HCT116 (cell line): ENCODE measurements around the gene APOE. TPM values are rescaled to one million over a fixed set of nuclear protein-coding genes. Genes with fewer than 3 reads are reported as not detected.

Source experiments
- ATAC-seq: fragments of 200-7000 bp; cut with Tn5 transposase; 2 replicates; pipeline ENCODE4 v1.9.1; 2020; ENCODE audit warnings: mild to moderate bottlenecking, moderate library complexity
- BruUV-seq: library from RNA; stranded (reverse); fragments of 400-500 nt; replicated peaks from 2 replicates; lab custom pipeline; 2021; lab: Mats Ljungman, UMichigan
- CTCF ChIA-PET: fragments of 300-600 bp; sonication (Branson Sonifier 250); formaldehyde crosslinking; loops from one replicate; lab custom pipeline; 2021; ENCODE audit warnings: antibody characterized with exemption; lab: Charles Lee
- POLR2A ChIA-PET: fragments of 300-600, 350-600 bp; sonication (Branson Sonifier 250); formaldehyde crosslinking; loops from one replicate; lab custom pipeline; 2021; ENCODE audit warnings: antibody characterized with exemption; lab: Charles Lee
- RAD21 ChIA-PET, 2 experiments: fragments of 300-600 bp; sonication (Branson Sonifier 250); formaldehyde crosslinking; loops; one replicate each; lab custom pipeline; 2023; ENCODE audit warnings: low total read pairs in 2 of 2; ENCODE audit not compliant: uncharacterized antibody in 2 of 2, unreplicated experiment in 2 of 2, low non-redundant PET in 1 of 2; lab: Charles Lee
- DNase-seq: peaks from one replicate; pipeline ENCODE4 v3.0.0-alpha.2; 2010; ENCODE audit warnings: low read depth, low spot score
- H2AFZ ChIP-seq: fragments of 200-600 bp; shearing (Covaris generic), sonication (generic); 2 replicates; pipeline ENCODE4 v1.6.1; 2017; ENCODE audit warnings: low read depth, mixed run types, mixed read lengths, antibody characterized with exemption, low read length; ENCODE audit not compliant: poor library complexity, severe bottlenecking
- H3K27ac ChIP-seq: 2 replicates; pipeline ENCODE4 v1.5.1; 2012; ENCODE audit warnings: low read depth, low read length
- H3K27me3 ChIP-seq: fragments of 200-600 bp; sonication (generic); 2 replicates; pipeline ENCODE4 v1.6.1; 2016; ENCODE audit warnings: mixed run types, low read length, mixed read lengths; ENCODE audit not compliant: insufficient read depth
- H3K36me3 ChIP-seq, 2 experiments: fragments of 200-500 bp in 1 of 2; fragments of 200-600 bp in 1 of 2; sonication (Bioruptor generic) in 1 of 2; sonication (generic) in 1 of 2; 2 replicates each; pipeline versions ENCODE4 v1.5.1 to v1.6.1; 2014 to 2016; ENCODE audit warnings: low read length in 2 of 2, inconsistent platforms in 1 of 2, mixed read lengths in 1 of 2, mixed run types in 1 of 2; ENCODE audit not compliant: insufficient read depth in 2 of 2, control insufficient read depth in 1 of 2
- H3K4me1 ChIP-seq, 2 experiments: fragments of 200-600 bp in 1 of 2; sonication (generic) in 1 of 2; 2 replicates each; pipeline versions ENCODE4 v1.5.1 to v1.6.1; 2012 to 2017; ENCODE audit warnings: low read length in 2 of 2, inconsistent platforms in 1 of 2, mild to moderate bottlenecking in 1 of 2, mixed read lengths in 1 of 2, mixed run types in 1 of 2, moderate library complexity in 1 of 2; ENCODE audit not compliant: insufficient read depth in 2 of 2, control insufficient read depth in 1 of 2
- H3K4me2 ChIP-seq: fragments of 200-600 bp; sonication (generic); 2 replicates; pipeline ENCODE4 v1.6.1; 2017; ENCODE audit warnings: mixed run types, low read length, mixed read lengths
- H3K4me3 ChIP-seq, 2 experiments: fragments of 200-600 bp in 1 of 2; sonication (generic) in 1 of 2; replicated peaks in 1 of 2; 2 replicates each; pipeline ENCODE4 v1.5.1; 2011 to 2016; ENCODE audit warnings: low read length in 2 of 2, control low read depth in 1 of 2, low read depth in 1 of 2, mild to moderate bottlenecking in 1 of 2, mixed read lengths in 1 of 2, mixed run types in 1 of 2
- H3K79me2 ChIP-seq: fragments of 200-600 bp; sonication (generic); 2 replicates; pipeline ENCODE4 v1.6.1; 2017; ENCODE audit warnings: mild to moderate bottlenecking, mixed run types, low read length, moderate library complexity, mixed read lengths; ENCODE audit not compliant: insufficient read depth
- H3K9ac ChIP-seq: fragments of 200-600 bp; sonication (generic); 2 replicates; pipeline ENCODE4 v1.6.1; 2016; ENCODE audit warnings: low read length, mixed read lengths
- H3K9me2 ChIP-seq: fragments of 200-600 bp; sonication (generic), shearing (Covaris generic); 2 replicates; pipeline ENCODE4 v1.6.1; 2017; ENCODE audit warnings: mixed run types, mild to moderate bottlenecking, moderate library complexity; ENCODE audit not compliant: insufficient read depth
- H3K9me3 ChIP-seq, 2 experiments: fragments of 200-500 bp in 1 of 2; fragments of 200-600 bp in 1 of 2; sonication (Bioruptor generic) in 1 of 2; sonication (generic) in 1 of 2; 2 replicates each; pipeline ENCODE4 v1.6.1; 2014 to 2017; ENCODE audit warnings: low read length in 2 of 2, mixed read lengths in 2 of 2, inconsistent platforms in 1 of 2, low read depth in 1 of 2, mild to moderate bottlenecking in 1 of 2, mixed run types in 1 of 2, moderate library complexity in 1 of 2; ENCODE audit not compliant: control insufficient read depth in 1 of 2, insufficient read depth in 1 of 2
- H4K20me1 ChIP-seq: fragments of 200-600 bp; sonication (generic), shearing (Covaris generic); 2 replicates; pipeline ENCODE4 v1.6.1; 2017; ENCODE audit warnings: mixed run types, mild to moderate bottlenecking, moderate library complexity; ENCODE audit not compliant: insufficient read depth
- CBX3 ChIP-seq: IDR thresholded peaks from 2 replicates; pipeline ENCODE4 v1.6.1; 2012; ENCODE audit warnings: low read depth
- CEBPB ChIP-seq: IDR thresholded peaks from 2 replicates; pipeline ENCODE4 v1.6.1; 2012; ENCODE audit warnings: low read depth
- EGR1 ChIP-seq: IDR thresholded peaks from 2 replicates; pipeline ENCODE4 v1.6.1; 2012; ENCODE audit warnings: low read depth
- EZH2 ChIP-seq: fragments of 200-600 bp; sonication (generic); IDR thresholded peaks from 2 replicates; pipeline ENCODE4 v1.6.1; 2017; ENCODE audit warnings: antibody characterized with exemption, mixed run types
- EZH2phosphoT487 ChIP-seq: fragments of 200-600 bp; IDR thresholded peaks from 2 replicates; pipeline ENCODE4 v1.6.1; 2018; ENCODE audit warnings: antibody characterized with exemption, borderline replicate concordance
- POLR2A ChIP-seq: IDR thresholded peaks from 2 replicates; pipeline ENCODE4 v1.7.0; 2011; ENCODE audit warnings: borderline replicate concordance; ENCODE audit not compliant: insufficient read depth, insufficient read length; ENCODE audit errors: extremely low read depth
- POLR2AphosphoS5 ChIP-seq: IDR thresholded peaks from 2 replicates; pipeline ENCODE4 v1.6.1; 2011; ENCODE audit warnings: mild to moderate bottlenecking, low read depth, low read length, moderate library complexity
- RAD21 ChIP-seq: IDR thresholded peaks from 2 replicates; pipeline ENCODE4 v1.6.1; 2012; ENCODE audit warnings: low read depth, mild to moderate bottlenecking
- REST ChIP-seq: IDR thresholded peaks from 2 replicates; pipeline ENCODE4 v1.6.1; 2012; ENCODE audit warnings: low read depth
- SRF ChIP-seq: IDR thresholded peaks from 2 replicates; pipeline ENCODE4 v1.6.1; 2012; ENCODE audit warnings: low read depth
- YY1 ChIP-seq: IDR thresholded peaks from 2 replicates; pipeline ENCODE4 v1.6.1; 2011; ENCODE audit warnings: low read length, low read depth, moderate library complexity, mild to moderate bottlenecking; ENCODE audit not compliant: insufficient replicate concordance; ENCODE audit errors: extremely low read depth
- intact Hi-C: fragments of 100-400 bp; cut with micrococcal nuclease; formaldehyde crosslinking; loops from 2 replicates; pipeline ENCODE4 v1.10.0; 2022
- total RNA-seq: library from RNA; stranded (reverse); gene quantifications from one replicate; pipeline ENCODE4 v1.2.1, GENCODE V29; 2021; ENCODE audit not compliant: unreplicated experiment
- TF ChIP-seq, protein P1 (sequence below): IDR thresholded peaks from 2 replicates; pipeline ENCODE4 v1.6.1; 2011; ENCODE audit warnings: mild to moderate bottlenecking, low read length, moderate library complexity; ENCODE audit not compliant: insufficient replicate concordance; ENCODE audit errors: extremely low read depth
- TF ChIP-seq, protein P2 (sequence below), 3 experiments: fragments of 200-600 bp in 1 of 3; sonication (generic) in 1 of 3; IDR thresholded peaks in 2 of 3; conservative IDR thresholded peaks in 1 of 3; 2 replicates each; pipeline ENCODE4 v1.5.1; 2012 to 2017; ENCODE audit warnings: low read depth in 2 of 3, low read length in 2 of 3, antibody characterized with exemption in 1 of 3, borderline replicate concordance in 1 of 3, control low read depth in 1 of 3, mild to moderate bottlenecking in 1 of 3, mixed read lengths in 1 of 3, mixed run types in 1 of 3, moderate library complexity in 1 of 3; ENCODE audit not compliant: insufficient read depth in 1 of 3

APOE gene
- total RNA-seq, 1 experiment from 2014 or later = 7.2 TPM

- TF ChIP-seq RAD21 (no peak), POLR2AphosphoS5 (no peak), SRF (no peak), EZH2 (no peak), POLR2A (no peak), CBX3 (no peak), CEBPB (no peak), EZH2phosphoT487 (no peak)
- TF ChIP-seq, protein P1, sequence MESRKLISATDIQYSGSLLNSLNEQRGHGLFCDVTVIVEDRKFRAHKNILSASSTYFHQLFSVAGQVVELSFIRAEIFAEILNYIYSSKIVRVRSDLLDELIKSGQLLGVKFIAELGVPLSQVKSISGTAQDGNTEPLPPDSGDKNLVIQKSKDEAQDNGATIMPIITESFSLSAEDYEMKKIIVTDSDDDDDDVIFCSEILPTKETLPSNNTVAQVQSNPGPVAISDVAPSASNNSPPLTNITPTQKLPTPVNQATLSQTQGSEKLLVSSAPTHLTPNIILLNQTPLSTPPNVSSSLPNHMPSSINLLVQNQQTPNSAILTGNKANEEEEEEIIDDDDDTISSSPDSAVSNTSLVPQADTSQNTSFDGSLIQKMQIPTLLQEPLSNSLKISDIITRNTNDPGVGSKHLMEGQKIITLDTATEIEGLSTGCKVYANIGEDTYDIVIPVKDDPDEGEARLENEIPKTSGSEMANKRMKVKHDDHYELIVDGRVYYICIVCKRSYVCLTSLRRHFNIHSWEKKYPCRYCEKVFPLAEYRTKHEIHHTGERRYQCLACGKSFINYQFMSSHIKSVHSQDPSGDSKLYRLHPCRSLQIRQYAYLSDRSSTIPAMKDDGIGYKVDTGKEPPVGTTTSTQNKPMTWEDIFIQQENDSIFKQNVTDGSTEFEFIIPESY = no peak
Measured at GRCh38 chr19:44949550-44949949, 44.0 kb downstream of the APOE start (continued).

GRCh38 chr19:44951179-44952159 is 45.9 kb downstream of the APOE start:
- ATAC-seq = peak; percentile 33
- H3K4me2 ChIP-seq = 0 out of 2 replicates have a peak overlapping the region, but pooled peaks have one; percentile 16
- RAD21 ChIA-PET = interaction anchor here in 1 of 2 experiments (0.7 to 1.1 kb wide), 2 partner anchors 25 to 48 kb away, joined by 3 read pairs; no protein-coding TSS in a partner anchor
- no peaks in the 10 kb centered on the region for H4K20me1 ChIP-seq
- no TSS peak for BruUV-seq
- H3K27me3 ChIP-seq = no peaks in the 10 kb centered on the region
- intact Hi-C loops = loop anchor here (1.0 to 10.0 kb wide), 3 partner anchors 48 to 367 kb away; partner anchors contain the start of gene NECTIN2
- H3K79me2 ChIP-seq = peaks cover 13% of the 10 kb centered on the region
- TF ChIP-seq YY1 (no peak), REST (no peak), RAD21 (peak; percentile 79), EGR1 (no peak)
- TF ChIP-seq, protein P2, sequence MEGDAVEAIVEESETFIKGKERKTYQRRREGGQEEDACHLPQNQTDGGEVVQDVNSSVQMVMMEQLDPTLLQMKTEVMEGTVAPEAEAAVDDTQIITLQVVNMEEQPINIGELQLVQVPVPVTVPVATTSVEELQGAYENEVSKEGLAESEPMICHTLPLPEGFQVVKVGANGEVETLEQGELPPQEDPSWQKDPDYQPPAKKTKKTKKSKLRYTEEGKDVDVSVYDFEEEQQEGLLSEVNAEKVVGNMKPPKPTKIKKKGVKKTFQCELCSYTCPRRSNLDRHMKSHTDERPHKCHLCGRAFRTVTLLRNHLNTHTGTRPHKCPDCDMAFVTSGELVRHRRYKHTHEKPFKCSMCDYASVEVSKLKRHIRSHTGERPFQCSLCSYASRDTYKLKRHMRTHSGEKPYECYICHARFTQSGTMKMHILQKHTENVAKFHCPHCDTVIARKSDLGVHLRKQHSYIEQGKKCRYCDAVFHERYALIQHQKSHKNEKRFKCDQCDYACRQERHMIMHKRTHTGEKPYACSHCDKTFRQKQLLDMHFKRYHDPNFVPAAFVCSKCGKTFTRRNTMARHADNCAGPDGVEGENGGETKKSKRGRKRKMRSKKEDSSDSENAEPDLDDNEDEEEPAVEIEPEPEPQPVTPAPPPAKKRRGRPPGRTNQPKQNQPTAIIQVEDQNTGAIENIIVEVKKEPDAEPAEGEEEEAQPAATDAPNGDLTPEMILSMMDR (IDR thresholded peaks at IDR 0.05 in 2 of 3, conservative IDR thresholded peaks at IDR 0.05 in 1 of 3; ENCODE audit: borderline replicate concordance in 1 of 3, insufficient read depth in 1 of 3, low read depth in 2 of 3, low read length in 2 of 3) = peak; percentile 86 to 92 (median 87); a peak in 5 of 6 replicates
- TF ChIP-seq, all 23 proteins: peak for 2
- H3K9me3 ChIP-seq = no peaks in the 10 kb centered on the region
- no peaks in the 10 kb centered on the region for H3K9me2 ChIP-seq
- no peaks in the 10 kb centered on the region for H3K36me3 ChIP-seq
- H3K9ac ChIP-seq = no peak overlapping the region
- no peak overlapping the region for H3K27ac ChIP-seq
- ChIA-PET POLR2A (interaction anchor here (1.5 kb wide), 1 partner anchor 12 kb away, joined by 3 read pairs; no protein-coding TSS in a partner anchor), CTCF (interaction anchor here (0.7 to 1.9 kb wide), 6 partner anchors 9 to 227 kb away, joined by 3 to 9 read pairs (median 3); no protein-coding TSS in a partner anchor)
- H3K4me3 ChIP-seq = no peak overlapping the region
- H2AFZ ChIP-seq = no peak overlapping the region
- peak; percentile 66 for DNase-seq
- peaks cover 9 to 25% of the 10 kb centered on the region in 2 experiments; a peak in 3 of 4 replicates for H3K4me1 ChIP-seq
